ENCODE data around the gene MTMR3.

The MTMR3 gene

DNA sequence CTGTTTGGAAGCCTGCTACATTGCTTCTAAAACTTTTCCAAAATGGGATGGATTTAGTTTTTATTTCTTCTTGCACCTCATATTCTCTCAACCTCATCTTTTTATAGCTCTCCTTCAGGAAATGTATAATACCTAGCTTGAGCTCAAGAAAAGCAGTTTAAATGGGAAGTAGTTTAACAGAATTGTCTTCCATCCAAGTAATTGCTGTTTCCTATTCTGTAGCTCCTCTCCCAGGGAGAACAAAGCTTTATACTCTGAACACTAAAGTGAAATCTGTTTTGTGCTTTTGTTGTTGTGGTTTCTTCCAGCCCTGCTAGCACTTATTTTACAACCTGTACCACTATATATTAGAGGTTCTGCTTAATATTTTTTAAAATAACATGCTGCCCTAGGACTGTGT, 114.1 kb downstream of the MTMR3 start:
- Histone ChIP-seq H3K4me1 (ENCODE audit: control insufficient read depth, low read length) (no peaks in the 10 kb centered on the region), H3K27me3 (ENCODE audit: control insufficient read depth, low read length) (no peaks in the 10 kb centered on the region), H3K9me2 (replicated peaks; ENCODE audit: control insufficient read depth, low read length) (no peaks in the 10 kb centered on the region), H3F3A (ENCODE audit: control insufficient read depth, insufficient read depth) (no peaks in the 10 kb centered on the region), H3K36me3 (ENCODE audit: control insufficient read depth, low read length) (no peaks in the 10 kb centered on the region), H3K4me2 (ENCODE audit: low read length) (no peak overlapping the region), H3K4me3 (ENCODE audit: low read length) (no peak overlapping the region), H3K9me3 (ENCODE audit: control insufficient read depth, insufficient read depth, low read length) (no peaks in the 10 kb centered on the region), H3K79me2 (ENCODE audit: control insufficient read depth, low read length) (no peaks in the 10 kb centered on the region), H3K27ac (ENCODE audit: low read depth, low read length) (no peak overlapping the region), H4K20me1 (ENCODE audit: control insufficient read depth, insufficient read depth, low read depth, low read length) (no peaks in the 10 kb centered on the region)
- TF ChIP-seq, protein P1, sequence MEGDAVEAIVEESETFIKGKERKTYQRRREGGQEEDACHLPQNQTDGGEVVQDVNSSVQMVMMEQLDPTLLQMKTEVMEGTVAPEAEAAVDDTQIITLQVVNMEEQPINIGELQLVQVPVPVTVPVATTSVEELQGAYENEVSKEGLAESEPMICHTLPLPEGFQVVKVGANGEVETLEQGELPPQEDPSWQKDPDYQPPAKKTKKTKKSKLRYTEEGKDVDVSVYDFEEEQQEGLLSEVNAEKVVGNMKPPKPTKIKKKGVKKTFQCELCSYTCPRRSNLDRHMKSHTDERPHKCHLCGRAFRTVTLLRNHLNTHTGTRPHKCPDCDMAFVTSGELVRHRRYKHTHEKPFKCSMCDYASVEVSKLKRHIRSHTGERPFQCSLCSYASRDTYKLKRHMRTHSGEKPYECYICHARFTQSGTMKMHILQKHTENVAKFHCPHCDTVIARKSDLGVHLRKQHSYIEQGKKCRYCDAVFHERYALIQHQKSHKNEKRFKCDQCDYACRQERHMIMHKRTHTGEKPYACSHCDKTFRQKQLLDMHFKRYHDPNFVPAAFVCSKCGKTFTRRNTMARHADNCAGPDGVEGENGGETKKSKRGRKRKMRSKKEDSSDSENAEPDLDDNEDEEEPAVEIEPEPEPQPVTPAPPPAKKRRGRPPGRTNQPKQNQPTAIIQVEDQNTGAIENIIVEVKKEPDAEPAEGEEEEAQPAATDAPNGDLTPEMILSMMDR (IDR thresholded peaks at IDR 0.05; ENCODE audit: low read depth, low read length, poor library complexity, severe bottlenecking) = no peak
- TF ChIP-seq EZH2phosphoT487 (IDR thresholded peaks at IDR 0.05; ENCODE audit: borderline replicate concordance, low read length) = no peak

DNA sequence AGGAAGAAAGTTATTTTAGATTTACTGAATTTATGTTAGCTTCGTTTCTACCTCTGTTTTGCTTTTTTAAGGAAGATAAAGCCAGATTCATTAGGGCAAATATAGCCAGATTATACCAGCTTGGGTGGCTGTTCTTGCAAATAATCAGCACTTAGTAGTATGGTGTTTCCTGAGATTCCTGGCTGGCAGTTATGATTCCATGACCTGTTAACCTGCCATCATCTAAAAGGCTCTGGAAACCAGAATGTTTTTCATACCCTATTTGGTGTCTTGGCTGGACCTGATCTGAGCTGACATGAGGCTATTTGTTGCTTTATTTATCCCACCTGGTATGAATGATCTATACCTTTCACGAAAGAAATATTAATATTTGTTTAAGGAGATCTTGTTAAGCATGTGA, 114.5 kb downstream of the MTMR3 start:
- no peaks in the 10 kb centered on the region for H3K9me3 ChIP-seq (ENCODE audit: control insufficient read depth, insufficient read depth, low read length)
- no peaks in the 10 kb centered on the region for H3K27me3 ChIP-seq (ENCODE audit: control insufficient read depth, low read length)
- no peaks in the 10 kb centered on the region for H3K9me2 ChIP-seq (replicated peaks; ENCODE audit: control insufficient read depth, low read length)
- H3K36me3 ChIP-seq (ENCODE audit: control insufficient read depth, low read length) = no peaks in the 10 kb centered on the region
- no peak overlapping the region for H3K27ac ChIP-seq (ENCODE audit: low read depth, low read length)
- H3K4me3 ChIP-seq (ENCODE audit: low read length) = no peak overlapping the region
- no peaks in the 10 kb centered on the region for H3F3A ChIP-seq (ENCODE audit: control insufficient read depth, insufficient read depth)
- H3K79me2 ChIP-seq (ENCODE audit: control insufficient read depth, low read length) = no peaks in the 10 kb centered on the region
- H4K20me1 ChIP-seq (ENCODE audit: control insufficient read depth, insufficient read depth, low read depth, low read length) = no peaks in the 10 kb centered on the region
- no peaks in the 10 kb centered on the region for H3K4me1 ChIP-seq (ENCODE audit: control insufficient read depth, low read length)
- TF ChIP-seq, protein P1 (IDR thresholded peaks at IDR 0.05; ENCODE audit: low read depth, low read length, poor library complexity, severe bottlenecking) = no peak
- TF ChIP-seq EZH2phosphoT487 (IDR thresholded peaks at IDR 0.05; ENCODE audit: borderline replicate concordance, low read length) = no peak
- H3K4me2 ChIP-seq (ENCODE audit: low read length) = no peak overlapping the region

DNA sequence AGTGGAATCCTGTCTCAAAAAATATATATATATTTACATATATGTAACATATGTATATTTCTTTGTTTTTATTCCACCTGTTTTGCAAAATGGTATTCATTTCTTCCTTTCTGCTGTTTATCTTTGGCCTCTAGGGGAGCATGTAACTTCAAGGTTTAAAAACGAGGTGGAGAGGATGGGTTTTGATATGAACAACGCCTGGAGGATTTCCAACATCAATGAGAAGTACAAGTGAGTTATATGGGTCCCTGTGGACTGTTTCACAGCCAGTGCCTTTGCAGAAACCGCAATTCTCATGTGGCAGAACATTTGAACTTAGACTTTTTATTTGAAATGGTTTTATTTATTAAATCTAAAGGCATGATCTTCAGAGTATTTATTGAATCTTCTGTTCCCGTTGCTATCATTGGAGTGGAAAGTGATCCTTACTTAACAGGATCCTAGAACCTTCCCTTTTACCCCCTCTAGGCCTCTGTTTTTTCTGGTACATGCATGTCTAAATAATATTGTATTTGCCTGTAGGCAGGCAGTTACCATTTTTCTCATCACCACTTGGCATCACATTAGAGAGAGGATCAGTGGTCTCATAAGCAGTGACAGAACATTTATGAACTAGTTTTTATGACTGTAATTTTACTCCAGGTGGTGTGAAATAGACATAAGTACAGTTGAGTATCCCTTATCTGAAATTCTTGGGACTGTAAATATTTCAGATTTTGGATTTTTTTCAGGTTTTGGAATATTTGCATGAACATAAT, 115.8 kb downstream of the MTMR3 start:
- Histone ChIP-seq H3K36me3 (ENCODE audit: control insufficient read depth, low read length) (no peaks in the 10 kb centered on the region), H3K9me3 (ENCODE audit: control insufficient read depth, insufficient read depth, low read length) (no peaks in the 10 kb centered on the region), H4K20me1 (ENCODE audit: control insufficient read depth, insufficient read depth, low read depth, low read length) (no peaks in the 10 kb centered on the region), H3K4me2 (ENCODE audit: low read length) (no peak overlapping the region), H3K4me1 (ENCODE audit: control insufficient read depth, low read length) (no peaks in the 10 kb centered on the region), H3K9me2 (replicated peaks; ENCODE audit: control insufficient read depth, low read length) (no peaks in the 10 kb centered on the region), H3K79me2 (ENCODE audit: control insufficient read depth, low read length) (no peaks in the 10 kb centered on the region), H3F3A (ENCODE audit: control insufficient read depth, insufficient read depth) (no peaks in the 10 kb centered on the region), H3K27me3 (ENCODE audit: control insufficient read depth, low read length) (no peaks in the 10 kb centered on the region), H3K27ac (ENCODE audit: low read depth, low read length) (no peak overlapping the region), H3K4me3 (ENCODE audit: low read length) (no peak overlapping the region)
- TF ChIP-seq, protein P1 (IDR thresholded peaks at IDR 0.05; ENCODE audit: low read depth, low read length, poor library complexity, severe bottlenecking) = no peak
- TF ChIP-seq EZH2phosphoT487 (IDR thresholded peaks at IDR 0.05; ENCODE audit: borderline replicate concordance, low read length) = no peak

Measured in DOHH2 (cell line).